ENCODE results near the gene CYTIP. TPM values are rescaled to one million over a fixed set of nuclear protein-coding genes. Genes with fewer than 3 reads are reported as not detected.
A peak's percentile ranks its signal among the peaks of the same experiment; 100 is the strongest.
"Not testable (repeated sequence)": the region's sequence is repeated elsewhere in the genome, so short reads cannot be mapped to it uniquely, and the experiment has no call there.

CYTIP gene
- total RNA-seq, 1 experiment from 2014 or later, result 1.5 TPM

DNA sequence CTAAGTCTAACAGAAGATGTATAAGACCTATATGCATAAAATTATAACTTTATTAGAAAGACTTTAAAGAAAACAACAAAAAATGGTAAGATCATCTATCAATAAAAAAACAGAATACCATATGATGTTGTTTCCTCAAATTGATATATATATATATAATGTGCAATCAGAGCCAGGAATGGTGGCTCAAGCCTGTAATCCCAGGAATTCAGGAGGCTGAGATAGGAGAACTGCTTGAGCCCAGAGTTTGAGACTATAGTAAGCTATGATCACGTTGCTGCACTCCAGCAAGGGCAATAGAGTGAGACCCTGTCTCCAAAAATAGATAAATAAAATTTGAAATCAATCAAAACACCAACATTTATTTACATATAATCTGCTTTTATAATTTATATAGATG, 19.5 kb downstream of the CYTIP start:
- no peak for DNase-seq (ENCODE audit: low read depth)

DNA sequence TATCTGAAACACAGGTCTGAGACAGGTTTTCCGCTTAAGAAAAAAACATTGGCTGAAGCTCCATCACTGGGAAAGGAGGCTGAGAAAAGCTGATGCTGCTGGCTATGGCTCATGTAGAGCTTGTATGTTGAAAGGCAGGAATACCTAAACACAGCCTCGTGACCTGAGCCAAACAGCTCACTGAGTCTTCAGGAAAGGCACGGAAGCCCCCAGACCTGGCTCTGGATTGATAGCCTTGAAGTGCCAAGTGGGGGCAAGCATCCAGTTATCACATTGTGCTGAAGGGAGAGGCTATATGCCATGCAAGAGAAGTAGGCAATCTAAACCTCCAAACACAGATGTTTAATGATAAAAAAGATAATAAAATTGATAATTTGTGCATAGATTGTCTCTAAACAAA, 21.9 kb downstream of the CYTIP start:
- no peak for DNase-seq (ENCODE audit: low read depth)

DNA sequence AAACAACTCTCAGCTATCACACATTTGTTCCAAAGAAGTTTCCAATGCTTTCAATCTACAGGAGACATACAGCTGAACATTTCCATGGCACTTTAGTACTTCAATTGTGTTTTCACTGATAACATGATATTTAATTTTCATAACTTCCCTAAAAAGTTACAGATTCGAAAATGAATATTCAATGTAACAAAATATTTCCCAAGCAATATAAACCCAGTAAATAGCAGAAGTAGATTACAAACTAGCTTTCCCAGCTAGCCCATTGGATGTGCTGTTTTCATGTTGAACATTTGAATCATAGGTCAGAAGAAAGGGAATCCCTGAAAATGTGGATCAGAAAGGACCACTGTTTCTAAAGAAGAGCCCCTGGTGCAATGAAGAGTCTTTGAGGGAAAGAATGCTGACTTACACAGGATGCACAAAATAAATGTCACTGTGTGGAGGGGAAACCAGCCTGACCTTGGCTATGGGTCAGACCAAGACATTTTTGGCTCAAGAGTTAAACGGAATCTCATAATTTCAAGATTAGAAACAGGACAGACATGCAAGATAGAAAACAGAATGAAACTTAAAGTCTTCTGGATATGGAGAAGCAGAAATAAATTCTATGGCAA, 22.5 kb downstream of the CYTIP start:
- no peak for DNase-seq (ENCODE audit: low read depth)

DNA sequence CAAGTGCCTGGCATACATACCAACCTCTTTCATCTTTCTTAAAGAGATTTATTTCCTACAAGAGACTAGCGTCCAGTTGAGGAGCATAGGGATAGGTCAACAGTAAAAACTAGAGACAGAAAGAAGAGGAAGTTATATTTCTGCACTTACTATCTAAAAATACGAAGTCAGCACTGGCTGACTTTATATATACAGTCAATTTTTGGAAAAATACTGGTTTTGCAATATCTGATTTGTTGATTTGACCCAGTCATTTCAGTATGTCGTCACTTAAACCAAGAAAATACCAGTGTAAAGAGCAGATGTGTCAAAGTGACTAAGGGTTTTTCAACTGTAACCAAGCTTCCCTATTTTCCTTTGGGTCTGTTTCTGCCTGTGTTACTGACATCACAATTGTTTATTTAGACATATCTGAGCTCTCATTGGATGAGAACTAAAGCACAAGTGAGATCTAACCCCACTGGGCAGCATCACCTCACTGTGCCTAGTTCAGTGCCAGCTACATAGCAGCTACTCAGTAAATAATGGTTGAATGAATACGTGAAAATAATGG, 23.0 kb downstream of the CYTIP start:
- DNase-seq (ENCODE audit: low read depth), result peak; percentile 7

DNA sequence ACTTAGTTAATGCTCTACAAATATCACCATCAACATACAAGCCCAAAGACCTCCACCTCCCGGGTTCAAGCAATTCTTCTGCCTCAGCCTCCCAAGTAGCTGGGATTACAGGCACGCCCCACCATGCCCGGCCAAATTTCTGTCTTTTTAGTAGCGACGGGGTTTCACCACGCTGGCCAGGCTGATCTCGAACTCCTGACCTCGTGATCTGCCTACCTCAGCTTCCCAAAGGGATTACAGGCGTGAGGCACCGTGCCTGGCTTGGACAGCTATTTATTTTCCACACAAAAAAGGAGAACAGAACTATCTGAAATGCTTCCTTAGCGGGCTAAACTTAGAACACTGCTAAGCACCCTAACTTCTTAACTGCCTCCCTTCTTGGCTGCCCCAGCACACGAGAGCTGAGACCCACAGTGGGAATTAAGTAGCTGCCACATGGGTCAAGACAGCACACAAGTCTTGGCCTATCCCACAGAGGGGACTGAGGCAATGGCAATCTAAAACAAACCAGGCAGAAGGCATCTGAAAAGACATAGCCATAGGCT, 24.8 kb downstream of the CYTIP start:
- no peak for DNase-seq (ENCODE audit: low read depth)

DNA sequence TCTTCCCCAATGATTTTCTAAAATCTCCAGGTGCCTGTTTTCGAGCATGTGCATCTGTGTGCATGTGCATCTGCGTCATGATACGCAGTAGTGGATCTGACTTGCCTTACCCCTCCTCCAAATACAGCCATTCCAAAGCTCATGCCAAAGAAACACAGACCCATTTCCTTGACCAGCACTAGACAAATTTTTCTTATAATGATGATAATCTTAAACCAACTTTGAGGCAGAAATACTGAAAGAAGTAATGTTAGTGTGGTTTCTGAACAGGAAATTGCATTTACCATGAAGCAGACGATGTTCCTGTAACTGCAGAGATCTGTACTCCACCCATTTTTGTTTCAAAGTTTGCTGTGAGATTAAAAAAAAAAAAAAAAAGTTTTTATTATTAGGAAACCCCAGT, 25.6 kb downstream of the CYTIP start:
- no peak for DNase-seq (ENCODE audit: low read depth)

DNA sequence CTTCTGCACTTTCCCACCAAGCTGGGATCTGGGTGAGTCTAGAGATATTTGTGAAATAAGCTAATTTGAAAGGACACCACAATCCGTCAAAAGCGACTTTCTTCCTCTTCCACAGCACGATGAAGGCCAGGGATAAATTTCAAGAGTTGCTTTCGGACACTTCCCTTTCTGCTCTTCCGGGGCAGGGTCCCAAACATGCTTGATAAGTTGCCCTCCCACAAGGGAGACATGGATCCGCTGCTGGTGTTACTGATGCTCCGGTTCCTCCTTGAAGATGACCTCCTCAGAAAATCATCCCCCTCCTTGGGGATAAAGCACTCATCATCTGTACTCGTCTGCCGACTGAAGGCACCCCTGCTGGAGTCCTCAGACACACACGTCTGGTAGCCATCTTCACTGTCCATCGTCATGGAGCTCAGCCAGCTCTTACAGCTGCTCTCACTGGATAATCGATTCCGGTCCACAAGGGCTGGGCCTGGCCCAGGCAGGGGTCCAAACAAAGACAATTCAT, 28.2 kb downstream of the CYTIP start:
- no peak for DNase-seq (ENCODE audit: low read depth)

DNA sequence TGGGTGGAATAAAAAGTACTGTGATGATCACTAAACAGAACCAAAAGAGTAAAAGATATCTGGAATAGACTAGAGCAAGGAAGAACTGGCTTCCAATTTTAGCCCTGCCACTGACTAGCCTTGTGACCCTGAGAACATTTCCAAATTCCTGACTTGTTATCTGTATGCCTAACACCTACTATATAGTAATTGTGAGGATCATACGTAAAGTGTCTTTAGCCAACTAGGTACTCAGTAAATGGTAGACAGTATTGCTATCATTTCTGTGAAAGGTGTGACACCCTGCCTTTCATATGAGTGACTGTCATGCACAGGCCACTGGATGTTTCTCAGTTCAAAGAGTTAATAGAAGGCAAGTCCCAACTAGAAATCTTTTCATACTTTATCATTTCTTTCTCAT, 29.8 kb downstream of the CYTIP start:
- no peak for DNase-seq (ENCODE audit: low read depth)

DNA sequence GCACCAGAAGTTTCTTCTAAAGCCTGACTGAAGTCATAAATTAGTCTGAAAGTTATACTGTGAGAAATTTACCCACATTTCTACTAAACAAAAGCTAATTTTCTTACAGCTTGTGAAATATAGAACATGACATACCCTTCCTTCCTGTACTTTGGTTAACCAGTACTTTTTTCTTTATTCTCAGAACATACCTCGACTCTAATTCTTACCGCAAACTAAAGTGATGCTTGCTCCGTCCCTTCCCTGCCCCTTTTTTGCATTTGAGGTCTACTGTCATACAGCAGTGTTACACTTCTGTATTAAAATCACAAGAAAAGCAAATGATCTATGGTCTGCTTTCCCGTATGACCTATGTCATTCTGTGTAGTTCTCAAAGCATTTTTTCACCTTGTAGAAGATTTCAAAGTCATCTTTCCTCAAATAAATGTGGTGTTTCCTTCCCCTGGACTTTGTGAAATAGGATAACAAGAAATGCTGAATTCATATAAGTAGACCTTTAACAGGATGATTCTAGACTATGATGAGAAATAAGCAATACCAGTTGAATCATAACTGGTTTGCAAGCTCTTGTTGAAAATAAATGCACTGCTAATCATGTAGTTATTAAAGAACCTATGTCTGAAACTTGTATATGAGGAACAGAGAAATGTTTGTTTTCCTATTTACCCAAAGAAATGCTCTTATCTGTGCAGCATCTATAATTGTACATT, 30.4 kb downstream of the CYTIP start:
- no peak for DNase-seq (ENCODE audit: low read depth)

DNA sequence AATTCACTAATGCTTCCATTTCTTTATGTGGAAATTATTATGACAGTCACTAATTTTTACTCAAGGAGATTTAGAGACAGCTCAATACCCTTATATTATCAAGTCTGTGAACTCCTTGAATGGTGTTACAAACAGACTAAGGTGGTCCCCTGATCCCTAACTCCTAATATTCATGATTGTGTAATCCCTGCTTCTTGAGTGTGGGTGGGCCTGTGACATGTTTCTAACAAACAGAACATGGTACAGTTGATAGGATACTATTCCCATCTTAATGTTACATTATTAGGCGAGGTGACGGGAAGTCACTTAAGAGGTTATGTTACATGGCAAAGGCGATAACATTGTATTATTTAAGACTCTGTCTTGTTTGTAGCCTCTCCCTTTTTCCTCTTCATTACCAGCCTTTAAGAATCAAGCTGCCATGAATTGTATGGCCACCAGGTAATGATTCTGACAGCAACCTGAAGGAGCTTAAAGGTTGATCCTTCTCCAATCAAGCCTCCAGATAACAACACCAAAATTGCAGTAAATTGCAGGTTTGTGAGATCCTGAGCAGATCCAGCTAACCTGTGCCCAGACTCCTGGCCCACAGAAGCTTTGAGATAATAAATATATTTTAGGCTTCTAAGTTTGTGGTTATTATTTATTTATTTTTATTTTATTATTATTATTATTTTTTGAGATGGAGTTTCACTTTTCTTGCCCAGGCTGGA, 32.1 kb downstream of the CYTIP start:
- DNase-seq (ENCODE audit: low read depth), result no peak

DNA sequence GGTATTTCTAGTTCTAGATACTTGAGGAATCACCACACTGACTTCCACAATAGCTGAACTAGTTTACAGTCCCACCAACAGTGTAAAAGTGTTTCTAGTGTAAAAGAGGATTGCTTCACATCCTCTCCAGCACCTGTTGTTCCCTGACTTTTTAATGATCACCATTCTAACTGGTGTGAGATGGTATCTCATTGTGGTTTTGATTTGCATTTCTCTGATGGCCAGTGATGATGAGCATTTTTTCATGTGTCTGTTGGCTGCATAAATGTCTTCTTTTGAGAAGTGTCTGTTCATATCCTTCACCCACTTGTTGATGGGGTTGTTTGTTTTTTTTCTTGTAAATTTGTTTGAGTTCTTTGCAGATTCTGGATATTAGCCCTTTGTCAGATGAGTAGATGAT, 38.5 kb downstream of the CYTIP start:
- not testable (repeated sequence) for DNase-seq (ENCODE audit: low read depth)

DNA sequence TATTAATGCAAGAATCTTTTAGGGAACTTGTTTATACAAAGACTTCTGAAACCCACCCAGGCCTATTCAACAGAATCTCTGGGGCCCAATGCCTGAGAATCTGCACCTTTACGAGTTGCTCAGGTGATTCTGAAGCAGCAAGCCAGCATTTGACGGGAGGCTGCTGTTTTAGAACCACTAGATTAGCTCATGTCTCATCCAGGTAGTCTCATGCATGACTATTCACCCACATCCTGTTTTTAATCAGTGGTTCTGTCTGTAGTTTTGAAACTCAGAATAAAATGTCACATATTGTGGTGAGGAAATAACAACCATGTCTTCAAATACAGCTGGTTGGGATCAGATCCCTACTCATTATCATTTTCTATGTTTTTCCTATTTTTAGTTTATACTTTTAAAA, 39.5 kb downstream of the CYTIP start:
- DNase-seq (ENCODE audit: low read depth), result peak; percentile 59

DNA sequence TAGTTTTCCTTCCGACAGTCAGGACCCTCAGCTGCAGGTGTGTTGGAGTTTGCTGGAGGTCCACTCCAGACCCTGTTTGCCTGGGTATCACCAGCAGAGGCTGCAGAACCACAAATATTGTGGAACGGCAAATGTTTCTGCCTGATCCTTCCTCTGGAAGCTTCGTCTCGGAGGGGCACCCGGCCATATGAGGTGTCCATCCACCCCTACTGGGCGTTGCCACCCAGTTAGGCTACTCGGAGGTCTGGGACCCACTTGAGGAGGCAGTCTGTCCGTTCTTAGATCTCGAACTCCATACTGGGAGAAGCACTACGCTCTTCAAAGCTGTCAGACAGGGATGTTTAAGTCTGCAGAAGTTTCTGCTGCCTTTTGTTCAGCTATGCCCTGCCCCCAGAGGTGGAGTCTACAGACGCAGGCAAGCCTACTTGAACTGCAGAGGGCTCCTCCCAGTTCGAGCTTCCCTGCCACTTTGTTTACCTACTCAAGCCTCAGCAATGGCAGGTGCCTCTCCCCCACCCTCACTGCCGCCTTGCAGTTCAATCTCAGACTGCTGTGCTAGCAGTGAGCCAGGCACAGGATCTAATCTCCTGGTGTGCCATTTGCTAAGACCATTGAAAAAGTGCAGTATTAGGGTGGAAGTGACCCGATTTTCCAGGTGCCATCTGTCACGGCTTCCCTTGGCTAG, 40.9 kb downstream of the CYTIP start:
- DNase-seq (ENCODE audit: low read depth), result not testable (repeated sequence)

DNA sequence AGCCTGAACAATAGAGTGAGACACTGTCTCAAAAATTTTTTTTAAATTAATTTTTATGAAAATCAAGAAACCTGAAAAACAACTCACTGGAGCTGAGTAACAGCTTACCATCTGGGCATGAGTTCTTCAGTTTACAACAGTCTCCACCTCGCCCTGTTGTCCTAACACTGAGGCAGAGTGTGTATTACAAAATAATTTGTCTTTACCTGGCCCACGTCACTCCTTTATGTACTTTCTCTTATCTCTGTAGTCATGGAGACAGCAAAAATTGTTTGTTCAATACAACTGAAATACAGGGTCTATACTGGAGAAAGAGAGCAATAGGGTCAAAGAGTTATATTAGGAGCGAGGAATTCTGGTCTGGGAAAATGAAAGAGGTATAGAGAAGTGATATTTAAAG, 48.1 kb downstream of the CYTIP start:
- no peak for DNase-seq (ENCODE audit: low read depth)

DNA sequence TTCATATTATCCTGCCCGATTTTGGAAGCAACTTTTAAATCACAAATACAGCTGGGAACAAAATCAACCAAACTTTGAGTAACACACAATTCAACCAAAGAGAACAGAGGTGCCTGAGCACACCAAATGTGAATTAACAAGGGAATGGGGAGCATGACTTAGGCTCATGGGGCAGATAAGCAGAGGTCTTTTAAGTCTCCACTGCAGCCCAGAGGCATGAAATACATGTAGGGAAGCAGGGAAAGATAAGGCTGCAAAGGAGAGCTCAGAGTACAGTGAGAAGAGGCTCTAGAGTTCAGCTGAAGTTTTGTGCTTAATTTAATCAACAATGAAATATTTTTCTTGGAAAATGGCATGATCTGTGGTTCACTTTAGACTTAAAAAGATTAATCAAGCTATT, 49.0 kb downstream of the CYTIP start:
- no peak for DNase-seq (ENCODE audit: low read depth)

DNA sequence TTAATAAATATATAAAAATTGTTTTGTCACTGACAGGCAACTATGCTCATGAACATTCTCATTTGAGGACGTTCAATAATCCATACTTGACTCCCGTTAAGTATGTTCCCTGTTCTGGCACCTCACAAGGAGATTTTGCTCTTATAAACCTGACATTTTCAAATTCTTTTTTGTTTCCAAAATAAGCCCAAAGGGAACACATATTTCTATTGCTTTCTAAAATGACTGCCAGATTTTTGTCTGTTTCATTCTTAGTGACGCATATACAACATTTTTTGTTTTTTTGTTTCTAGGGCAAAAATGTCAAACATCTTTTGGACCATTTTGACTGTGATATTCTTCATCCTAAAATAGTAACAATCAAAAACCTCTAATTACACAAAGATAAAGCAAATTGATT, 50.5 kb downstream of the CYTIP start:
- DNase-seq (ENCODE audit: low read depth), result no peak

DNA sequence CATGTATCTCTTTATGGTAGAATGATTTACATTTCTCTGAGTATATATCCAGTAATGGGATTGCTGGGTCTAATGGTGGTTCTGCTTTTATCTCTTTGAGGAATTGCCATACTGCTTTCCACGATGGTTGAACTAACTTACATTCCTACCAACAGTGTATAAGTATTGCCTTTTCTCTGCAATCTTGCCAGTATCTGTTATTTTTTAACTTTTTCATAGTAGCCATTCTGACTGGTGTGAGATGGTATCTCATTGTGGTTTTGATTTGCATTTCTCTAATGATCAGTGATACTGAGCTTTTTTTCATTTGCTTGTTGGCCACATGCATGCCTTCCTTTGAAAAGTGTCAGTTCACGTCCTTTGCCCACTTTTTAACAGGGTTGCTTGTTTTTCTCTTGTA, 55.1 kb downstream of the CYTIP start:
- no peak for DNase-seq (ENCODE audit: low read depth)

DNA sequence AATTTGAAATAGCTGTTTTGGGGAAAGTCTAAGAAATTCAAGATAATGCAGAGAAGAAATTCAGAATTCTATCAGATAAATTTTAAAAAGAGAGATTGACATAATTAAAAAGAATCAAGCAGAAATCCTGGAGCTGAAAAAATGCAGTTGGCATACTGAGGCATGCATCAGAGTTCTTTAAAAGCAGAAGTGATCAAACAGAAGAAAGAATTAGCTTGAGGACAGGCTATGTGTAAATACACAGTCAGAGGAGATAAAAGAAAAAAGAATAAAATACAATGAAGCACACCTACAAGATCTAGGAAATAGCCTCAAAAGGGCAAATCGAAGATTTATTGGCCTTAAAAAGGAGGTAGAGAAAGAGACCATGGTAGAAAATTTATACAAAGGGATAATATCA, 57.1 kb downstream of the CYTIP start:
- no peak for DNase-seq (ENCODE audit: low read depth)

DNA sequence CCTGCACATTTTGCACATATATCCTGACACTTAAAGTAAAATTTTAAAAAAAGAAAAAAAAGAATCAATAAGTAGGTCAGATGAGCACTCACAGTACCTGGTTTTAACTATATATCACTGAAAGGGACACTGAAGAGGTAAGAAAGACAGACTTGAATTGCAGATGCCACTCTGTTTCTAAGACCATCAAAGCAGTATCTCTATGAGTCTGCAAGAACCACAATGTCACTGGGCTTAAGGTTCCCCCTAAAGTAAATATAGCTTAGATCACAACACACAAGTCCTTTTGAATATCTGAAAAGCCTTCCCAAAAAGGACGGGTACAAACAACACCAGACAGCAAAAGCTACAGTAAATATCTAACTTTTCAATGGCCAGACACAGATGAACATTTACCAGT, 57.6 kb downstream of the CYTIP start:
- DNase-seq (ENCODE audit: low read depth), result no peak

DNA sequence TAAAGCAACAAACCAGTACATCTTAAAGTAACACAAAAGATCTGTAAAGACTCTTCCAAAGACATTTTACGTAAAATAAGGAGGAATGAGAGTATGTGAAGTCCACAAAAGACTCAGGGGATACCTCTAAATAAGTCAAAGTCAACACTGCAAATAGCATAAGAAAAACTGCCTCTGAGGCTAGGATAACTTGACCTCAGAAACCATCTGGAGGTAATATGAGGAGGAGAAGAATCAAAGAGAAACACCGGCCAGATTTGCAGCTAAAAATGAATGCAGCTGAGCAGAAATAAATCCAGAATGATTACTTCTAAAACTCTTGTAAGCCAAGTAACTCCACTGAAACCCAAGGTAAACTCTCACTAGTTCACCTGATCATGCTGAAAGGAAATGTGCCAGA, 66.0 kb downstream of the CYTIP start:
- DNase-seq (ENCODE audit: low read depth), result no peak

DNA sequence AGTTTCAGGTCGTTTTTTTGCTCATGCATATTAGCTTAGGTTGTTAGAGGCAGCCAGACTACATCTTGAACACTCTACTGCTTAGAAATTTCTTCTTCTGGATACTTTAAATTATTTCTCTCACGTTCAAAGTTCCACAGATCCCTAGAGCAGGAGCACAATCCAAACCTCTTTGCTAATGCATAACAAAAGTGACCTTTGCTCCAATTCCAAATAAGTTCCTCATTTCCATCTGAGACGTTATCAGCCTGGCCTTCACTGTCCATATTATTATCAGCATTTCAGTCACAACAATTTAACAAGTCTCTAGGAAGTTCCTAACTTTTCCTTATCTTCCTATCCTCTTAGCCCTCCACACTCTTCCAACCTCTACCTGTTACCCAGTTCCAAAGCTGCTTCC, 67.8 kb downstream of the CYTIP start:
- DNase-seq (ENCODE audit: low read depth), result no peak

DNA sequence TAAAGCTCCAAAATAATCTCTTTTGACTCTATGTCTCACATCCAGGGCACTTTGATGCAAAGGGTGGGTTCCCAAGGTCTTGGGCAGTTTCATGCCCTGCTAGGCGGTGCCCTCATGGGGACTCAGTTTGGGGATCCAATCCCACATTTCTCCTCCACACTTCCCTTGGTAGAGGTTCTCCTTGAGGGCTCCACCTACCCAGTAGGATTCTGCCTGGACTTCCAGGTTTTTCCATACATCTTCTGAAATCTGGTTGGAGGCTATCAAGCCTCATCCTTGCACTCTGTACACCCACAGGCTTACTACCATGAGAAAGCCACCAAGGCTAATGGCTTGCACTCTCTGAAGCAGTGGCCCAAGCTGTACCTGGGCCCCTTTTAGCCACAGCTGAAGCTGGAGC, 68.5 kb downstream of the CYTIP start:
- DNase-seq (ENCODE audit: low read depth), result no peak

Measured in M059J (cell line).